MM.1S (cell line): ENCODE results near the gene NTRK3.

Experiments
- DNase-seq: peaks from one replicate; pipeline ENCODE4 v3.0.0-alpha.2; 2015
- H2AFZ ChIP-seq: fragments of 300-600 bp; sonication (generic); 2 replicates; pipeline ENCODE4 v1.6.0; 2016; ENCODE audit warnings: antibody characterized with exemption, low read length
- H3F3A ChIP-seq: fragments of 300-600 bp; sonication (generic); 2 replicates; pipeline ENCODE4 v1.6.1; 2016; ENCODE audit warnings: mild to moderate bottlenecking, antibody characterized with exemption, low read length, moderate library complexity, mixed read lengths; ENCODE audit not compliant: insufficient read depth
- H3K27ac ChIP-seq: fragments of 300-600 bp; sonication (generic); 2 replicates; pipeline ENCODE4 v1.5.1; 2016; ENCODE audit warnings: mild to moderate bottlenecking, low read length
- H3K27me3 ChIP-seq: fragments of 300-600 bp; sonication (generic); replicated peaks from 2 replicates; pipeline ENCODE4 v1.6.0; 2016; ENCODE audit warnings: low read length; ENCODE audit not compliant: insufficient read depth
- H3K36me3 ChIP-seq: fragments of 300-600 bp; sonication (generic); replicated peaks from 2 replicates; pipeline ENCODE4 v1.6.1; 2016; ENCODE audit warnings: mild to moderate bottlenecking, low read length, mixed read lengths; ENCODE audit not compliant: insufficient read depth
- H3K4me1 ChIP-seq: fragments of 300-600 bp; sonication (generic); 2 replicates; pipeline ENCODE4 v1.6.1; 2016; ENCODE audit warnings: low read length, mixed read lengths
- H3K4me2 ChIP-seq: fragments of 300-600 bp; sonication (generic); 2 replicates; pipeline ENCODE4 v1.6.0; 2016; ENCODE audit warnings: low read depth, low read length
- H3K4me3 ChIP-seq: fragments of 300-600 bp; sonication (generic); 2 replicates; pipeline ENCODE4 v1.5.1; 2016; ENCODE audit warnings: low read length, mixed read lengths
- H3K79me2 ChIP-seq: fragments of 300-600 bp; sonication (generic); 2 replicates; pipeline ENCODE4 v1.6.1; 2016; ENCODE audit warnings: mixed run types, low read length, mixed read lengths
- H3K9ac ChIP-seq: fragments of 300-600 bp; sonication (generic); 2 replicates; pipeline ENCODE4 v1.6.1; 2016; ENCODE audit warnings: low read length, mixed read lengths
- H3K9me2 ChIP-seq: fragments of 300-600 bp; sonication (generic); replicated peaks from 2 replicates; pipeline ENCODE4 v1.6.1; 2016; ENCODE audit warnings: mild to moderate bottlenecking, low read length, mixed read lengths; ENCODE audit not compliant: insufficient read depth
- H3K9me3 ChIP-seq: fragments of 300-600 bp; sonication (generic); replicated peaks from 2 replicates; pipeline ENCODE4 v1.6.1; 2016; ENCODE audit warnings: mild to moderate bottlenecking, low read length, mixed read lengths; ENCODE audit not compliant: insufficient read depth
- H4K20me1 ChIP-seq: fragments of 300-600 bp; sonication (generic); 2 replicates; pipeline ENCODE4 v1.6.1; 2016; ENCODE audit warnings: mild to moderate bottlenecking, low read length, moderate library complexity, mixed read lengths; ENCODE audit not compliant: insufficient read depth
- CTCF ChIP-seq: fragments of 300-600 bp; sonication (generic); IDR thresholded peaks from 2 replicates; pipeline ENCODE4 v1.5.1; 2016; ENCODE audit warnings: antibody characterized with exemption, low read length, mixed read lengths
- EZH2 ChIP-seq: fragments of 300-600 bp; sonication (generic); optimal IDR thresholded peaks from 2 replicates; pipeline ENCODE3; 2017; ENCODE audit warnings: low read depth, mild to moderate bottlenecking, antibody characterized with exemption, low read length, mixed read lengths
- EZH2phosphoT487 ChIP-seq: fragments of 300-600 bp; sonication (generic); IDR thresholded peaks from 2 replicates; pipeline ENCODE4 v1.6.1; 2018; ENCODE audit warnings: antibody characterized with exemption, low read length

Gene NTRK3

GRCh38 chr15:87986776-87987175, 269.8 kb downstream of the NTRK3 start:
- Histone ChIP-seq H3K4me1 (no peaks in the 10 kb centered on the region), H3K27ac (no peak overlapping the region), H3K9me2 (no peaks in the 10 kb centered on the region), H3F3A (no peaks in the 10 kb centered on the region), H3K9ac (no peak overlapping the region), H3K36me3 (no peaks in the 10 kb centered on the region), H4K20me1 (no peaks in the 10 kb centered on the region), H3K4me3 (no peak overlapping the region), H3K79me2 (no peaks in the 10 kb centered on the region), H3K4me2 (no peak overlapping the region), H3K9me3 (no peaks in the 10 kb centered on the region), H2AFZ (no peak overlapping the region), H3K27me3 (no peaks in the 10 kb centered on the region)
- TF ChIP-seq EZH2phosphoT487 (no peak), EZH2 (no peak), CTCF (no peak)
- DNase-seq, result no peak

GRCh38 chr15:87985451-87985850, 271.1 kb downstream of the NTRK3 start:
- H2AFZ ChIP-seq, result no peak overlapping the region
- no peaks in the 10 kb centered on the region for H3K9me3 ChIP-seq
- TF ChIP-seq CTCF, result no peak
- no peak for TF ChIP-seq EZH2
- TF ChIP-seq EZH2phosphoT487, result no peak

GRCh38 chr15:87981969-87982368, 274.6 kb downstream of the NTRK3 start:
- no peak for DNase-seq
- no peaks in the 10 kb centered on the region for H3F3A ChIP-seq
- no peaks in the 10 kb centered on the region for H4K20me1 ChIP-seq
- no peaks in the 10 kb centered on the region for H3K4me1 ChIP-seq
- H3K27ac ChIP-seq, result no peak overlapping the region
- H2AFZ ChIP-seq, result no peak overlapping the region
- H3K4me3 ChIP-seq, result no peak overlapping the region
- no peaks in the 10 kb centered on the region for H3K9me3 ChIP-seq
- TF ChIP-seq EZH2phosphoT487 (no peak), CTCF (no peak), EZH2 (no peak)
- H3K9me2 ChIP-seq, result no peaks in the 10 kb centered on the region
- no peaks in the 10 kb centered on the region for H3K27me3 ChIP-seq
- H3K36me3 ChIP-seq, result no peaks in the 10 kb centered on the region
- H3K4me2 ChIP-seq, result no peak overlapping the region
- no peak overlapping the region for H3K9ac ChIP-seq
- H3K79me2 ChIP-seq, result no peaks in the 10 kb centered on the region

More at GRCh38 chr15:87985451-87985850, 271.1 kb downstream of the NTRK3 start:
- Histone ChIP-seq H3K9me2 (no peaks in the 10 kb centered on the region), H3K9ac (no peak overlapping the region), H3K4me3 (no peak overlapping the region), H3K36me3 (no peaks in the 10 kb centered on the region), H3K4me2 (no peak overlapping the region), H3K27ac (no peak overlapping the region), H3F3A (no peaks in the 10 kb centered on the region), H3K27me3 (no peaks in the 10 kb centered on the region), H4K20me1 (no peaks in the 10 kb centered on the region), H3K79me2 (no peaks in the 10 kb centered on the region), H3K4me1 (no peaks in the 10 kb centered on the region)
- DNase-seq, result no peak
